Uterus (tissue), 4 donors: ENCODE data around the gene MTX3. TPM values are rescaled to one million over a fixed set of nuclear protein-coding genes. Genes with fewer than 3 reads are reported as not detected.

Source experiments
- DNase-seq, 2 donors: peaks; one replicate each; pipeline ENCODE4 v3.0.0-alpha.2; 2019 to 2020
- H3K27ac ChIP-seq, 2 donors: fragments of 200-600 bp; sonication (generic); 1 replicate in 1 of 2; 2 replicates in 1 of 2; pipeline ENCODE4 v1.5.1; 2016 to 2018
- H3K27me3 ChIP-seq, 2 donors: fragments of 200-600 bp; sonication (generic); one replicate each; pipeline ENCODE4 v1.5.1; 2018 to 2019; ENCODE audit warnings: control low read depth in 1 of 2
- H3K36me3 ChIP-seq, 2 donors: fragments of 200-600 bp; sonication (generic); one replicate each; pipeline ENCODE4 v1.5.1; 2019; ENCODE audit warnings: control low read depth in 1 of 2
- H3K4me1 ChIP-seq, 2 donors: fragments of 200-600 bp; sonication (generic); one replicate each; pipeline ENCODE4 v1.5.1; 2018 to 2019; ENCODE audit warnings: control low read depth in 1 of 2
- H3K4me3 ChIP-seq, 2 donors: fragments of 200-600 bp; sonication (generic); 1 replicate in 1 of 2; 2 replicates in 1 of 2; pipeline ENCODE4 v1.5.1; 2018 to 2019; ENCODE audit warnings: mild to moderate bottlenecking in 1 of 2
- H3K9me3 ChIP-seq, 2 donors: fragments of 200-600 bp; sonication (generic); one replicate each; pipeline ENCODE4 v1.5.1; 2019; ENCODE audit warnings: control low read depth in 1 of 2
- CTCF ChIP-seq, 4 experiments: fragments of 200-600 bp in 2 of 4; fragments of 450-650 bp in 2 of 4; sonication (generic) in 2 of 4; IDR thresholded peaks; one replicate each; pipeline ENCODE4 v1.5.1; 2016 to 2019; ENCODE audit warnings: antibody characterized with exemption in 4 of 4, mild to moderate bottlenecking in 2 of 4, moderate library complexity in 1 of 4
- POLR2A ChIP-seq, 2 donors: fragments of 450-650 bp; IDR thresholded peaks; one replicate each; pipeline ENCODE4 v1.6.1; 2016; ENCODE audit warnings: antibody characterized with exemption in 2 of 2, mild to moderate bottlenecking in 1 of 2, moderate library complexity in 1 of 2
- intact Hi-C: fragments of 100-400 bp; cut with DNase I; formaldehyde crosslinking; loops from one replicate; pipeline ENCODE4 v1.15.1; 2023; ENCODE audit warnings: low total_unique reads
- total RNA-seq, 4 donors: library from RNA; depleted of rRNA in 3 of 4; stranded (reverse); fragments of >200 nt in 3 of 4; gene quantifications; one replicate each; pipeline versions ENCODE4 v1.1.0 to v1.2.4, GENCODE V29; 2014 to 2023
- donor health status: DM: yes; HTN: yes; CAD: no.

Gene MTX3
- total RNA-seq, 4 donors from 2014 or later, result 6.4 to 52.3 (median 15.8) TPM

GRCh38 chr5:79971156-79971555, 19.9 kb downstream of the MTX3 start:
- no peak for DNase-seq
- Histone ChIP-seq H3K27ac (no peak overlapping the region), H3K4me1 (no peaks in the 10 kb centered on the region), H3K36me3 (no peaks in the 10 kb centered on the region), H3K4me3 (no peak overlapping the region), H3K27me3 (no peaks in the 10 kb centered on the region), H3K9me3 (no peaks in the 10 kb centered on the region)
- intact Hi-C loops, result no loop called here
- TF ChIP-seq CTCF (IDR thresholded peaks at IDR 0.05) (no peak), POLR2A (IDR thresholded peaks at IDR 0.05) (no peak)

- Histone ChIP-seq H3K27ac (no peak overlapping the region), H3K4me1 (no peaks in the 10 kb centered on the region), H3K9me3 (no peaks in the 10 kb centered on the region), H3K36me3 (no peaks in the 10 kb centered on the region), H3K27me3 (no peaks in the 10 kb centered on the region), H3K4me3 (no peak overlapping the region)
- TF ChIP-seq POLR2A (IDR thresholded peaks at IDR 0.05) (no peak), CTCF (IDR thresholded peaks at IDR 0.05) (no peak)
- intact Hi-C loops, result no loop called here
- no peak for DNase-seq
Measured at GRCh38 chr5:79966448-79966847, 24.6 kb downstream of the MTX3 start.

GRCh38 chr5:79964136-79964535, 26.9 kb downstream of the MTX3 start:
- intact Hi-C loops, result no loop called here
- no peak for DNase-seq
- no peak for TF ChIP-seq POLR2A (IDR thresholded peaks at IDR 0.05)
- no peak for TF ChIP-seq CTCF (IDR thresholded peaks at IDR 0.05)
- no peak overlapping the region for H3K4me3 ChIP-seq
- no peaks in the 10 kb centered on the region for H3K9me3 ChIP-seq
- no peak overlapping the region for H3K27ac ChIP-seq
- H3K27me3 ChIP-seq, result no peaks in the 10 kb centered on the region
- H3K4me1 ChIP-seq, result no peaks in the 10 kb centered on the region
- H3K36me3 ChIP-seq, result no peaks in the 10 kb centered on the region

GRCh38 chr5:79963261-79964061, 27.6 kb downstream of the MTX3 start:
- Histone ChIP-seq H3K27ac (no peak overlapping the region), H3K4me3 (no peak overlapping the region), H3K9me3 (no peaks in the 10 kb centered on the region), H3K36me3 (no peaks in the 10 kb centered on the region), H3K4me1 (no peaks in the 10 kb centered on the region), H3K27me3 (no peaks in the 10 kb centered on the region)
- intact Hi-C loops, result no loop called here
- DNase-seq, result no peak
- TF ChIP-seq POLR2A (IDR thresholded peaks at IDR 0.05) (no peak), CTCF (IDR thresholded peaks at IDR 0.05) (no peak)

- intact Hi-C loops, result no loop called here
- no peak for DNase-seq
- TF ChIP-seq CTCF (IDR thresholded peaks at IDR 0.05) (no peak), POLR2A (IDR thresholded peaks at IDR 0.05) (no peak)
- no peak overlapping the region for H3K27ac ChIP-seq
- H3K4me1 ChIP-seq, result no peaks in the 10 kb centered on the region
- H3K27me3 ChIP-seq, result no peaks in the 10 kb centered on the region
- no peaks in the 10 kb centered on the region for H3K36me3 ChIP-seq
- H3K9me3 ChIP-seq, result no peaks in the 10 kb centered on the region
- H3K4me3 ChIP-seq, result no peak overlapping the region
Measured at GRCh38 chr5:79962575-79963222, 28.4 kb downstream of the MTX3 start.
